Cardiac fibroblast (primary cell): ENCODE results near the gene USP25.

Experiments used
- DNase-seq, 2 donors: peaks; one replicate each; pipeline versions ENCODE4 v3.0.0 to v3.0.0-alpha.2; 2010; ENCODE audit warnings: low read depth in 2 of 2
- H3K4me3 ChIP-seq, 2 donors: replicated peaks in 1 of 2; 1 replicate in 1 of 2; 2 replicates in 1 of 2; pipeline ENCODE4 v1.5.1; 2011; ENCODE audit warnings: low read depth in 2 of 2, low read length in 2 of 2, mild to moderate bottlenecking in 2 of 2, moderate library complexity in 1 of 2
- TF ChIP-seq, protein P1 (sequence below): IDR thresholded peaks from one replicate; pipeline ENCODE4 v1.5.1; 2011; ENCODE audit warnings: low read depth, mild to moderate bottlenecking, low read length, inconsistent platforms

Gene USP25

DNA sequence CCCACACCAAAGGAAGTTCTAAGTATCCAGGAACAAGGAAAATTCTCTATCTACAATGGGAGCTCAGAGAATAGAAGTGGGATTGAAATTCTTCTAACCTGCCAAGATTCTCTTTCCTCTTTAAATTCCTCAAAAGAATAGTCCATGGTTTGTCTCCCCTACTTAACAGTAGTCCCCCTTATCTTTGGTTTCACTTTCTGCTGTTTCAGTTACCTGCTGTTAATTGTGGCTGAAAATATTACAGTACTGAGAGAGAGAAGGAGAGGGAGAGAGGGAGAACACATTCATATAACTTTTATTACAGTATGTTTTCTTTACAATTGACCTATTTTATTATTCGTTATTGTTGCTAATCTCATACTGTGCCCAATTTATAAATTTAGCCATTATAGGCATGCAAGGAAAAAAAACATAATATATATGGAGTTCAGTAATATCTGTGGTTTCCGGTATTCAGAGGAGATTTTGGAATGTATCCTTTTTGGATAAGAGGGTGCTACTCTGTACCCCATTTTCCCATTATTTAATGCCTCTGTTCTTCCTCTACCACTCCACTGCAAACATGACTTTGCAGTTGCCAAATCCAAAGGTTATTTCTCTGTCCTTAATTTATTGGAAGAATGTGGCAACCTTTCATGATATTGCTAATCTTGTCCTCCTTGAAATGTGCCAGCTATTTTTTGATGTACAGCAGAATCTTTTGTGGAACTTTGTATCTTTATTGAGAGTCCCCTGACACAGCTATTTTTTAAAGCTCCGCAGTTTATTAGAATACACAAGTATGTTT lies 68.0 kb downstream of the USP25 start:
- TF ChIP-seq, protein P1, sequence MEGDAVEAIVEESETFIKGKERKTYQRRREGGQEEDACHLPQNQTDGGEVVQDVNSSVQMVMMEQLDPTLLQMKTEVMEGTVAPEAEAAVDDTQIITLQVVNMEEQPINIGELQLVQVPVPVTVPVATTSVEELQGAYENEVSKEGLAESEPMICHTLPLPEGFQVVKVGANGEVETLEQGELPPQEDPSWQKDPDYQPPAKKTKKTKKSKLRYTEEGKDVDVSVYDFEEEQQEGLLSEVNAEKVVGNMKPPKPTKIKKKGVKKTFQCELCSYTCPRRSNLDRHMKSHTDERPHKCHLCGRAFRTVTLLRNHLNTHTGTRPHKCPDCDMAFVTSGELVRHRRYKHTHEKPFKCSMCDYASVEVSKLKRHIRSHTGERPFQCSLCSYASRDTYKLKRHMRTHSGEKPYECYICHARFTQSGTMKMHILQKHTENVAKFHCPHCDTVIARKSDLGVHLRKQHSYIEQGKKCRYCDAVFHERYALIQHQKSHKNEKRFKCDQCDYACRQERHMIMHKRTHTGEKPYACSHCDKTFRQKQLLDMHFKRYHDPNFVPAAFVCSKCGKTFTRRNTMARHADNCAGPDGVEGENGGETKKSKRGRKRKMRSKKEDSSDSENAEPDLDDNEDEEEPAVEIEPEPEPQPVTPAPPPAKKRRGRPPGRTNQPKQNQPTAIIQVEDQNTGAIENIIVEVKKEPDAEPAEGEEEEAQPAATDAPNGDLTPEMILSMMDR = no peak
- DNase-seq = peak in 1 of 2 donors; percentile 5
- no peak overlapping the region for H3K4me3 ChIP-seq

DNA sequence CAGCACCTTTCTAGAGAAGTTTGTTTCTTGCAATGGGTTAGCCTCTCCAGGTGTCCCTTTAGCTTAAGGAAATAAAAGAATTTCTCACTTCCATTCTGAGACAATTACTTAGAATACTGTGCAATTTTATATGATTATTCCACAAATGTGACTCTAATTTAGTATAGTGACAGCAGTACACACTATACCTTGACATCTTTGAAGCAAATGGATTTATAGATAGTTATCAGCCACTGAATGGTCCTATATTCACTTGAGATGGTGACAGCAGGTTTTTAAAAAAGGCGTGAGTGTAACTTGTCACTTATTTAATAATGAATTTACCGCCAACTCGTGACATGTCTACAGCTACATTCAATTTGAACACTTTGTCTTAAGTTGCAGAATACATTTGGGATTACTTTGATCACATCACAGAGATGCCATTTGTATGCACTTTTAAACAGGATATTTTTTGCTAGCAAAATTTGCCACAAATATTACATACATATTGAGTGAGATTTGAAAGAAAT lies 71.6 kb downstream of the USP25 start:
- TF ChIP-seq, protein P1 = no peak
- no peak for DNase-seq
- no peak overlapping the region for H3K4me3 ChIP-seq

GRCh38 chr21:15804247-15805005 lies 74.6 kb downstream of the USP25 start:
- no peak for DNase-seq
- TF ChIP-seq, protein P1 = no peak
- H3K4me3 ChIP-seq = no peak overlapping the region

- TF ChIP-seq, protein P1 = no peak
- DNase-seq = peak in 1 of 2 donors; percentile 2
- H3K4me3 ChIP-seq = no peak overlapping the region
Measured at GRCh38 chr21:15809065-15809464, 79.3 kb downstream of the USP25 start.

DNA sequence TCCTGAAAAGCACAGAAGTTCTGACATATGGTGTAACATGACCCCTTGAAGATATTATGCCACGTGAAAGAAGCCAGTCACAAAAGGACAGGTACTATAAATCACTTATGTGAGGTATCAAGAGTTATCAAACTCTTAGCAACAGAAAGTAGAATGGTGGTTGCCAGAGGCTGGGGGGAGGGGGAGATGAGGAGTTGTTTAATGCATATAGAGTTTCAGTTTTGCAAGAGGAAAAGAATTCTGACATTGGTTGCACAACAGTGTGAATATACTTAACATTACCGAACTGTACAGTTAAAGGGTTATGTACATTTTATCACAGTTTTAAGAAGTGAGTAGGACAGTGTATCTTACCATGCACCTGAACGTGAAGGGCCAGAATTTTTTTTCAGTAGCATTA lies 80.0 kb downstream of the USP25 start:
- TF ChIP-seq, protein P1 = no peak
- no peak overlapping the region for H3K4me3 ChIP-seq
- peak; percentile 55 to 58 for DNase-seq

- no peak overlapping the region for H3K4me3 ChIP-seq
- TF ChIP-seq, protein P1 = no peak
- no peak for DNase-seq
Measured at GRCh38 chr21:15815285-15815684, 85.5 kb downstream of the USP25 start.
